Stimulated activated CD4-positive, alpha-beta T cell treated with anti-CD3 and anti-CD28 coated beads, Interleukin-12 subunit alpha, Interleukin-12 subunit beta, amount 100 ng/mL, for 48 hours (primary cell): ENCODE results near the gene VPS26B.
"Not testable (repeated sequence)": the region's sequence is repeated elsewhere in the genome, so short reads cannot be mapped to it uniquely, and the experiment has no call there.

Experiments
- DNase-seq, 3 donors: peaks; one replicate each; pipeline ENCODE4 v3.0.0-alpha.2; 2020; ENCODE audit warnings: low read depth in 2 of 3, low spot score in 1 of 3

VPS26B gene

GRCh38 chr11:134231958-134232659, 7.6 kb downstream of the VPS26B start:
- no peak for DNase-seq

DNA sequence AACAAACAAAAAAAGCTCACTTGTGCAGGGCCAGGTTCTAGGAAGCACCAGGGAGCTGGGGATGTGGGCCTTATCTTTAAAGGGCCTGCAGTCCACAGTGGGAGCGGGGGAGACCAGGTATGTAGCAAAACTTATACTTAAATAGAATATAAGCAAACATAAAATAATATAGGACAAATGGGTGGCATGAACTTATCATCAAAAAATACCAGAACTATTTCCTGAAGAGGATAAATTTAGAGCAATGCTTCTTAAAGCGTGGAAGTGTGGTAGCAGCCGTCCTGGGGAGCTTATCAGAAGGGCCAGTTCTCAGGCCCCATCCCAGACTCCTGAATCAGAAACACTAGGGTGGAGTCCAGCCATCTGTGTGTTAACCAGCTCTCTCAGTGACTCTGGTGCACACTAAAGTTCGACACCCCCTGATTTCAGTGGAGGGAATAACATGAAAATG, 9.3 kb downstream of the VPS26B start:
- DNase-seq: no peak

DNA sequence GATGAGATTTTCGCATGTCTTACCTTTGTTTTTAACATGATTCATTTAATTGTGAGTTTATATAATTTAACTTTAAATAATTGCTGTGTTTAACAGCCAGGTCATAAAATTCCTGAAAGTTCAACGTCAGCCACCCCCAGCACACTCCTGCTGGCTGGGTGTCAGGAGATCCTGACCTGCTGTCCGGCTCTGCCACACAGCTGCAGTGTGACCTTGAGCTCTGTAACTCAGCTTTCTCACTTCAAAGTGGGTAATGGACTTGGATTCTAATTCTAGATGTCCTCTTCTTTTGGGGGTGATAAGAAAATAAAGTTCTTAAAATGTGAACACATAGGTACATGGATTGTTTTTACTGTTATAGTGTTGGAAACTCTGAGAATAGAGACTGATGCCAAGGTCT, 10.9 kb downstream of the VPS26B start:
- no peak for DNase-seq

- no peak for DNase-seq
Observed at GRCh38 chr11:134236834-134237556, 12.5 kb downstream of the VPS26B start.

GRCh38 chr11:134237557-134237922, 13.1 kb downstream of the VPS26B start:
- DNase-seq: no peak

- DNase-seq: no peak
Observed at GRCh38 chr11:134238956-134239355, 14.5 kb downstream of the VPS26B start.

DNA sequence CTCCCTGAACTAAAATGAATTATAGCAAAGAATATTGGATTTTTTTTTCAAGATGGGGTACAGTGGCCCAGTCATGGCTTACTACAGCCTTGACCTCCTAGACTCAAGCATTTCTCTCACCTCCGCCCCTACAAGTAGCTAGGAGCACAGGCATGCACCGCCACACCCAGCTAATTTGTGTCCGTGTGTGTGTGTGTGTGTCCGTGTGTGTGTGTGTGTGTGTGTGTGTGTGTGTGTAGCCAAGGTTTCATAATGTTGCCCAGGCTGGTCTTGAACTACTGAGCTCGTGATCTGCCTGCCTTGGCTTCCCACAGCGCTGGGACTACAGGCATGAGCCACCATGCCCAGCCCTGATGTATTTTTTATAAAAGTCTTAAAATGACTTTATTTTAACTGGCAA, 16.1 kb downstream of the VPS26B start:
- DNase-seq: no peak

GRCh38 chr11:134242376-134242775, 17.9 kb downstream of the VPS26B start:
- no peak for DNase-seq

GRCh38 chr11:134243913-134244312, 19.4 kb downstream of the VPS26B start:
- no peak for DNase-seq

GRCh38 chr11:134244593-134244992, 20.1 kb downstream of the VPS26B start:
- no peak for DNase-seq

GRCh38 chr11:134245434-134245833, 21.0 kb downstream of the VPS26B start:
- no peak for DNase-seq

DNA sequence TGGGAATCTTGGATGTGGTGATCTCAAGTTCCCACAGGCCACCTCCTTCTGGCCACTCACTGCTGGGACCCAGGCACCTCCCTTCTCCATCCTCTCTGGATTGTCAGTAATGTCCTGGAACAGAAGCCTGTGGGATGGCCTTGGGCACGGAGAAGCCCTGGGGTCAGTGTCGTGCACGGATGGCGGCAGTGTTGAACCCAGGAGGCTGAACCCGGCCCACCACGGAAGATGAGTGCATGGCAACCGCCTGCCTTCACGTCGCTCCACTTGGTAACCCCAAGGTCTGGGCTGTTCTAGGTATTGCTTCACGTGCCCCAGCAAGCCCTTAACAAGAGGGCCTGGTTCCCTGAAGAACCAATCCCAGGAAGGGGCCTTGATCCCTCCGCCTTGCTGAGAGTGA, 21.6 kb downstream of the VPS26B start:
- no peak for DNase-seq

DNA sequence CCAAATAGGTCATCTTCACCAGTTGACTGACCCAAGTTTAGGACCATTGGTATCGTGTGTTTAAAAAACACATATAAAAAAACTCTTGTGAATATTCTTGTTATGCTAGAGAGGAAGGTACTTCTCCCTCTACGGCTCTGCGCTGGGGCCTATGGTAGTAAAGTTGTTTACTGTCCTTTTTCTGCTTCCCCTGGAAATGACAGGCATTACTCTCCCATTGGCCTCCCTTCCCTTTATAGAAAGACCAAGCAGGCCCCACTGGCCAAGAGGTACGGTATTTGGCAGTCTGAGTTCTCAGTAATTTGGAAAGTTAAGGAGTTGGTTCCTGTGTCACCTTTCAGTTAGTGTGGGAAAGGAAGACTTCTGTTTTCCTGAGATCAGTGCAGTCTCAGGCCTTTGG, 22.2 kb downstream of the VPS26B start:
- no peak for DNase-seq

DNA sequence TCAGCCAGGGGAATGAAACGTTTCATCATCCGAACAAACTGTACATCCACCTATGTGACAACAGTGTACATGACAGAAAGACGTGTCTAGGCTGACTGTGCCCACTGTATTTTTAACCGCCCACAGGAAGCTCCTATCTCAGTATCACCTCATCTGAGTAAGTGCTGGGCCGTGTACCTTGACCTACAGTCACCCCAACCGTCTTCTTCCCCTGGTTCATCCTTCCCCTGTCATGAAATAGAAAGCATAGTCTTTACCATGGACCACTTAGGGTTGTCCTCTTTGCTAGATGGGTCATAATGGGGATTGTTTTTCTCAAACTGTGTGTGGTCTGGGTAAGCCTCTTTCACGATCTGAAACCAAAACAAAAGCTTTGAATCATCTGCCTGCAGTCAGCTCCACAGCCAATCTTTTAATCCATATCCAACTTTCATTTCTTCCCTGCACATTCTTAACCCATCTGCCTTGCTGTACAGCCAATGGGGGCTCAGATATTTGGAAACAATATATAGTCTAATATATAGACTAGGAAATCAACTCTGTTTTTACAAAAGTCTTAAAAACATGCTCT, 24.5 kb downstream of the VPS26B start:
- no peak for DNase-seq

DNA sequence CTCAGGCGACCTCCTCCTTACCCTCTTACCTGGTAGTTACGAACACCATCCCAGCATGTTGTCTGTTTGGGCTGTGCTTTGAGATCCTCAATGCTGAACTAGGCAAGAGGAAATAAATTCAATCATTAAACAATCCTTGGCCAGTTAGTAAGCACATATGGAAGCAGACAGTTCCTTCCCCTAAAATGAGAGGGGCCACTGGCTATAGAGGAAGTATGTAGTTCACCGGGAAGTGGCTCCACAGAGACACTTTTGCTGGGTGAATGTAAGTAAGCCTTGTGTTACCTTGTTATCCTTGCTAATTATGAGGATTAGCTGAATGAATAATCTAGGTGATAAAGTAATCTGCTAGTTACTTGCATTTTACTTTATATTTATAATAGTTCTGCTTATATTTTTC, 25.8 kb downstream of the VPS26B start:
- no peak for DNase-seq

DNA sequence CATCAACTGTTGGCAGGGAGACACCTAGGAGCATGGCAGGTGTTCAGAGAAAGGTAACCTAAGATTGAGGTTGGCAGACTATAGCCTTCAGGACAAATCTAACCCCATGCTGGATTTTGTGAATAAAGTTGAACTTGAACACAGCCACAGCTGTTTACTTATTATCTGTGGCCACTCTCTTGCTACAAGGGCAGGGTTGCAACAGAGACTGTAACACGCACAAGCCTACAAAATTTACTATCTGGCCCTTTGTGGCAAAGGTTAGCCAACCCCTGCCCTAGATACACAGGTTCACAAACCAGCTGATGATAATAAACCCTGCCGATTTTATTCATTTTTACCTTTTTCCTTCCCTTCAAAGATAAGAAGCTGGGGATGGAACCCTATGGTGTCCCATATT, 26.2 kb downstream of the VPS26B start:
- no peak for DNase-seq

GRCh38 chr11:134252346-134253187, 28.1 kb downstream of the VPS26B start:
- no peak for DNase-seq

DNA sequence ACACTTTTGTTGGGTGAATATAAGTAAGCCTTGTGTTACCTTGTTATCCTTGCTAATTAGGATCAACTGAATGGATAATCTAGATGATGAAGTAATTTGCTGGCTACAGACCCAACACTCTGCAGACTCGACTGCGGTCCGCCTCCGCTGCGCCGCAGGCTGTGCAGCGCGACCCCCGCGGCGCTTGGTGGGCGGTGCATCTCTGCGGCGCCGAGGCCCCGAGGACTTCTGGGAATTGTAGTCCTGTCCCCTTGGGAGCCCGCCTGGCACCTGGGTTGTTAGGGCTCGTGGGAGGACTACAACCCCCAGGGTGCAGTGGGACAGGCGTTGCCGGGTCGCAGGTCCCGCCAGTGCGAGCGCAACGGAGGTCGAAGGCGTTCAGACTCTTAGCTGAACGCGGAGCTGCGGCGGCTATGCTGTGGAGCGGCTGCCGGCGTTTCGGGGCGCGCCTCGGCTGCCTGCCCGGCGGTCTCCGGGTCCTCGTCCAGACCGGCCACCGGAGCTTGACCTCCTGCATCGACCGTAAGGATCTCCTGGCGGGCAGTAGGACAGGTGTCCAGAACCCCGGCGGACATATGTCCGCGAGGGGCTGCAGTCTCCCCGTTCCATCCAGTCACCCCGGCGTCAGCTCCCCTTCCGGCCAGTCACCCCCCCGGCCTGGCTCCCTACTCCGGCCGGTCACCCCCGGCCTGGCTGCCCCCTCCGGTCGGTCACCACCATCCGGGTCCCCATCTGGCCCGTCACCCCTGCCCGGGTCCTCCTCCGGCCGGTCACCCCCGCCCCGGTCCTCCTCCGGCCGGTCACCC, 28.9 kb downstream of the VPS26B start, which contains the start of the genes ACAD8 and THYN1:
ACAD8 (plus strand) TSS at position 381 of the 806 bp plus-strand sequence; CDS start at position 414, 33 bp downstream.
THYN1 (minus strand) TSS at position 165 of the 806 bp plus-strand sequence. CDS start 470 bp downstream, outside the sequence.
- DNase-seq: peak; percentile 88 to 94 (median 92)

DNA sequence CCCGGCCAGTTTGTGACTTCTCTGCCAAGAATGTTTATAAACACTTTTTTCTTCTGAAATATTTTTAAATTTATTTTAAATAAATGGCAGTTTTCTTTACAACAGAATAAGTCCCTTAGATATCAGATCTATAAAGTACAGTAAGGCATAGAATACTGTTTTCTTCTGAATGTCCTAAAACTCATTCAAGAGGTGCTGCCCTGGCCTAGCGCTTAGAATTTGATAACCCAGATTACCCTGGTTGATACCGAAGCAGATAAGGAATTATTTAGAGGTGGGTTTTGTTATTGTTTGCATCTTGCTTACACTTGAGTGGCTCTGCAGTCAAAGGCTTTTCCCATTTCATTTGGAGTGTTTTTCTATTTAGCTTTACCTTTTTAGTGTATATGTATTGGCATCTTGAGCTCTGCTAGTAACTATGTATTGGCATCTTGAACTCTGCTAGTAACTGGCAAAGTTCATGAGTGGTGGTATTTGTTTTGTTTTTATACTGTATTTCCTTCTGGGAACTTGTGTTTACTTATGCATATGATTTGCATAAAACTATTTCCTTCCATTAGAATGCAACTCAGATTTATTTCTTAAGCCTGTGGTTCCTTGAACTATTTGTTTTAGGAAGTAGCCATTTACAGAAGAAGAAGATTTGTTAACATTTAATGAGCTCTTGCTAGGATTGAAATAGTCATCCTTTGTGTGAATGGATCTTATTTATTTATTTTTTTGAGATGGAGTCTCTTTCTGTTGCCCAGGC, 30.1 kb downstream of the VPS26B start:
- DNase-seq: no peak

GRCh38 chr11:134255184-134255561, 30.7 kb downstream of the VPS26B start:
- not testable (repeated sequence) for DNase-seq
